Stimulated activated CD8-positive, alpha-beta memory T cell treated with anti-CD3 and anti-CD28 coated beads, Interleukin-4, amount 100 ng/mL, for 1 hour (primary cell): ENCODE measurements around the gene CLTB.

Experiments
- DNase-seq, 2 donors: peaks; one replicate each; pipeline ENCODE4 v3.0.0-alpha.2; 2020; ENCODE audit warnings: low read depth in 2 of 2, low spot score in 1 of 2

CLTB gene

DNA sequence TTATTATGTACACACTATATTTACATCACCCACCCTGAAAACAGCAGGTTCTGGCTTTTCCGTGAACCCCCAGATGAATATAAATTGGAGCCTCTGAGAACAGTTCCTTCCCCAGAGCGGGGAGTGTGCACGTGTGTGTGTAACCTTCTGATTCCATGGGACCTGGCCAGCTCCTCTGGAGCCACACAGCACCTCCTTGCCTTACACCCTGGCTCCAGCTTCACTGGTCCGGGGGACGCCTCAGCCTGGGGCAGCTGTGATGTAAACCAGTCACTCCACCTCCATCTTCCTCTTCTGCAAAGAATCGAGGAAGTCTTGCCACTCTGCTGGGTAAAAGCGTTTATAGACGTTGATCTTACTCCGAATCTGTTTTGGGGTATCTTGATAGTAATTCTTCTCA lies 32.4 kb downstream of the CLTB start:
- no peak for DNase-seq

GRCh38 chr5:176383248-176383905 lies 33.0 kb downstream of the CLTB start:
- no peak for DNase-seq

- DNase-seq, result no peak
Observed at GRCh38 chr5:176382721-176383120, 33.6 kb downstream of the CLTB start.

DNA sequence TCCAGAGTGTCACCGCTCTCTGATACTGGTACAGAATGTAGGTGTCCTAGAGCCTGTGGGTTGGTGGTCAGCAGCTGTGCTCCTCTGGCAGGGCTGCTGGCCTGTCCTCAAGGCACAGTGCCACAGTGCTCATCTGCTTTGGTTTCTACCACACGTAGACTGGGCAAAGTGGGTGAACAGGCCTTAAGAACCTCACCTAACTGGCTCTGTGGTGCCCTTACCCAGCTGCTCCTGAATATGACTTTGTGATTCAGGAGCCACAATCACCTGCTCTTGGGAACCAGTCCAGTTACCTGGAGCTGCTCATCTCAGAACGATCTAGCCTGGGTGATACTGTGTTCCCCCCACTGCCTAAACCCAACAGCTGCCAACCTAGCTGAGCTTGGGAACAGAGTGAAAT lies 34.4 kb downstream of the CLTB start:
- no peak for DNase-seq

DNA sequence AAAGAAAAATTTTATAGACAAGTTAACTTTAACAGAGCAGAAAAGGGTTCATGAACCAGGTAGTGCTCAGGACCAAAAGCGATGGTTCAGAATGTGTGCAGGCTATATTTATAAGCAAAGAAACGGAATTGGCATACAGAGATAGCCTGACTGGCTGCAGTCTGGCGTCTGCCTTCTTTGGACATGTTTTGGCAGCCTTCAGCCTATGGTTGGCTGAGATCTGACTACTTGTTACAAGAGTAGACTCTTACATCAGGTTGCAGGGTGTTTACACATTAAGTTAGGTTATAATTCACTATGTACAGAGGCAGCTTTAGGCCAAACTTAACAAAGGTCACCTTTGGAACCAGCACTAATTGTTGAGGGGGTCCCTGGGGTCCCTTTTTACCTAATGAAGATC lies 34.9 kb downstream of the CLTB start:
- DNase-seq, result no peak

- DNase-seq, result no peak
Observed at GRCh38 chr5:176379881-176380280, 36.5 kb downstream of the CLTB start.

DNA sequence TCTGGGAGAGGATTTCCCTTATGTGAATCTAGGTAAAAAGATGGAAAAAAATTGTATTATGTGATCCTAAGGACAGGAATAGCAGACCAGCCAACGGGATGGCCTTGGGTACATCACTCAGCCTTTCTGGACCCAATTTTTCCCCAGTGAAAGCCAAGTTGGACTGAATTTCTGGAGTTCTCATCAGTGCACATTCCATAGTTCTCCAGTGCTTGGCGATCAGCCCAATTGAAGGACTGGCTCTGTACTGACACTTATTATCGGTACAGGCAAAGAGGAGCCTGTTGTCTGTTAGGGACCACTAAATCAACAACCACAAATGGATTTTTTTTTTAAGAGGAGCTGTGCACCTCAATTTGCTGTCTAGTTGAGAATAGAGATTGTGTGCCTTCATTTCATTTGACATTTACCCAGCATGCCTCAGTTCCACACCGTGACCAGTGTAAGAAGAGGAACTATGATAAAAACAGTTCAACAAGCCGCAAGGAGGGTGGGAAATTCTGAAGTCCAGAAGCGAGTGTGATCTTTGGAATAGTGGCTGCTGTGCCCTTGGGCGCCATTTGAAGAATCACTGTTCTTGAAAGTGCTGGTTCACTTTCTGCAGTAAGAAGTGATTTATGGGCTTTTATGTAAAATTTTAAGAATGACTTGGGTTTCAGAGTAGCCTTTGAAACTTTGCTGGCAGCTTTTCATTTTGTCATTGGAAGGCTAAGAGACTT lies 43.1 kb downstream of the CLTB start:
- DNase-seq, result no peak

GRCh38 chr5:176371621-176372539 lies 44.5 kb downstream of the CLTB start:
- no peak for DNase-seq

- DNase-seq, result no peak
Observed at GRCh38 chr5:176369934-176370711, 46.2 kb downstream of the CLTB start.

- DNase-seq, result no peak
Observed at GRCh38 chr5:176368726-176369125, 47.6 kb downstream of the CLTB start.

DNA sequence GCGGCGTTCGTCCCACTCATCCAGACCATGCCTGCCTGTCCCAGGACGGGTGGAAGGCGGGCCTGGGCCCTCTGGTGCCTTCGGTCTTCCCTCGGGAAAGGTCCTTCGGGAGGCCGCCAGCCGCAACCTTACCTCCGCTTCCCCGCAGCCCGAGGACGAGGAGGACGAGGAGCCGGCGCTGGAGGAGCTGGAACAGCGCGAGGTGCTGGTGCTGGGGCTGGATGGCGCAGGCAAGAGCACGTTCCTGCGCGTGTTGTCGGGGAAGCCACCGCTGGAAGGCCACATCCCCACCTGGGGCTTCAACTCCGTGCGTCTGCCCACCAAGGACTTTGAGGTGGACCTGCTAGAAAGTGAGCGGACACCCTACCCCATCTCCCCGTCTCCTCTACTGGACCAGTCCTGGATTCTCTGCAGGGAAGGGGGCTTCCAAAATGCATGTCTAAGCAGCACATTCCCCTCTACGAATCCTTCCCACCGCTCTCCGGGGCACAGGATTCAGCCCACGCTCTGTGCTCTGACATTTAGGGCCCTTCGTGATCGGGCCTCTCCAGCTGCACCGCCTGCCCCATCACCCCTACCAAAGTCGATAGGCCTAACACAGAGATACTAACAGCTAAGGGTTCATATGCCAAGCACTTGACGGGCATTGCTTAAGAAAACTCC lies 50.0 kb downstream of the CLTB start:
- DNase-seq, result no peak

DNA sequence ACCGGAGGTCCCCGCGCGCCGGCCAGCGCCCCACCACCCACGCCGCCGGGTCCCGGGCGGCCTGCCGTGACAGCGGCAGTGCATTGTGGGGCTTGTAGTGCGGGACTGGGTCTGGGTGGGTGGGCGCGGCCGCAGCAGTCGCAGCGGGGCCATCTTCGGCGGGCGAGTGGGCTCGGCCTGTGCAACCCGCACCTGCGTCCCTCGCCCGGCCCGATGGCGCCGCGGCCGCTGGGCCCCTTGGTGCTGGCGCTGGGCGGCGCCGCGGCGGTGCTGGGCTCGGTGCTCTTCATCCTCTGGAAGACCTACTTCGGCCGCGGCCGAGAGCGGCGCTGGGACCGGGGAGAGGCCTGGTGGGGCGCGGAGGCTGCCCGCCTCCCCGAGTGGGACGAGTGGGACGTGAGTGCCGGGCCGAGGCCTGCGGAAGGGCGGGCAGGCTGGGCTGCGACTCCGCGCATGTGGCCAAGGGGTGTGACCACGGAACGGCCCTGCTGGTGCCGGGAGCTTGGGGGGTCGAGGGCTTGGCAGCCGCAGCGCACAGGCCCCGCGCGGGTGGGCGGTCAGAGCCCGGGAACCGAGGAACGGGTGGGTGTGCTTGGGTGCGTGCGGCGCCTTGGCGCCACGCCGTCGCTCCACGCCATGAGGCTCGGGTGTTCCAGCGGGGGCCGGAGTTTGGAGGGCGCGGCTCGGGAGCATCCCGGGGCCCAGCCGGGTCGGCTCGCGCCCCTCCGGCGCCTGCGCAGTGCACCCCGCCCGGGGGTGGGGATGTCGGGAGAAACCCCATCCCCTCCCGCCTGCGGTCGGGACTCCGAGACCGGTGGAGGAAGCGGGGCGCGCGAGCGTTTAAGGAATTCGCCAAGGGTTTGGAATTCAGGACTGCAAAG lies 50.7 kb downstream of the CLTB start, which contains the start of gene ARL10:
Gene ARL10, plus strand, starts transcription at position 137 of the 881 bp plus-strand sequence. Its CDS starts 77 bp downstream, at position 214.
- DNase-seq, result no peak

DNA sequence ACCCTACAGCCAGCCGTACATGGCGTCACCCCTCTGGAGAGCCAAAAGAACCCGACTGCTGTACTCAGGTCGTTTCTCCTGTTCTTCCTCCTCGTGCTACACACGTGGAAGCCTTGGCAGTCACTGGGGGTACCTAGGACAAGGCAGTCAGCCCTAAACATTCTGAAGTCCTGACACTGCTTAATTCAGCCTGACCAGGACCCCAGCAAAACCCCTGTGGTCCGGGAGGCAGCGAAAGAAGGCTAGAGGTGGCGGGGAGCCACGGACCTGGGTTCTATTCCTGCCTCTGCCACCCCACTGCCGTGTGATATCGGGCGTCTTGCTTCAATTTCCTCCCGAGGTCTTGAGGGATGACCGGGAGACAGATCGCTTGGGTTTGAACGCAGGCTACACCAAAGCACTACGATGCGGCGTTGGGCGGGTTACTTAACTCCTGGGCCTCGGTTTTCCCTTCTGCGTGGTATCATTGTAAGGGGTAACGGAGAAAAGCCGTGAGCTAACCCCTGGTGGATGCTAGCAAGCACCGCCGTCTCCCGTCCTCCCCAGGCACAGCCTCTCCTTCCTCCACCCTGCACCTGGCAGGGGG lies 51.5 kb downstream of the CLTB start:
- no peak for DNase-seq

GRCh38 chr5:176362233-176362490 lies 54.2 kb downstream of the CLTB start:
- no peak for DNase-seq

DNA sequence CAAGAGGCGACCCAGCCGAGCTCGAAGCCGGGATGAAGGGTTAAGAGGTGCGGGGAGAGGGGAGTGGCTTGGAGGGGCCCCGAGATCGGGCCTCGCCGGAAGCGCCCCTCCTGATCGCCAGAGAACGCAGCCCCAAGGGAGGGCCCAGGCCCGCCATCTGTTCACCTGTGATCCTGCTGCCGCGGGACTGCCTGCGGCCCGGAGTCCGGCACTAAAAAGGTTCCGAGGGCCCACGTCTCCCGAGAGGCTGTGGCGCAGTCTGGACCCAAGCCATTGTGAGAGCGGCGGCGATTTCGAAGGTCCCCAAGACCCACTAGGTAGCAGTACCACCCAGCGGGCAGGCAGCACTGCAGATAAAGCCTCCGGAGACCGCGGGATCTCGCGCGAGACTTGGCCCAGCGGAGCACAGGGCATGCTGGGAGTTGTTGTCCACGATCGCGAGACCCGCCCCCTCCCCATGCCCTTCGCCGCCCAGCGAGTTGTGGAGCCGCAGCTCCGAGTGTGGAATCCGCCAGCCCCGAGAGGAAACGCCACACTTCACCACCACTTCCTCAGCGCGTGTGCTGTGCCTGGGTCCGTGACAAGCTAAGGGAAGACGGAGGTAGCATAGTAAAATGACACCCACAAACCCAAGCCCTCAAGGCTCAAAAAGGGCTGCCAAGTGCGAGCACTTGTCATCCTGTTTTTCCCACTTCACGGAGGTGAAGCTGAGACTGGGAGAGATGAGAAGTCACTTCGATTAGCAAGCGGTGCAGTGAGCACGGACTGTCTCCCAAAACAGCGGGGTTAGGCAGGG lies 54.7 kb downstream of the CLTB start, which contains the start of gene KIAA1191:
Gene KIAA1191, minus strand, starts transcription at position 328 of the 796 bp plus-strand sequence. CDS start 2,256 bp downstream, outside the sequence.
- DNase-seq, result peak; percentile 88

DNA sequence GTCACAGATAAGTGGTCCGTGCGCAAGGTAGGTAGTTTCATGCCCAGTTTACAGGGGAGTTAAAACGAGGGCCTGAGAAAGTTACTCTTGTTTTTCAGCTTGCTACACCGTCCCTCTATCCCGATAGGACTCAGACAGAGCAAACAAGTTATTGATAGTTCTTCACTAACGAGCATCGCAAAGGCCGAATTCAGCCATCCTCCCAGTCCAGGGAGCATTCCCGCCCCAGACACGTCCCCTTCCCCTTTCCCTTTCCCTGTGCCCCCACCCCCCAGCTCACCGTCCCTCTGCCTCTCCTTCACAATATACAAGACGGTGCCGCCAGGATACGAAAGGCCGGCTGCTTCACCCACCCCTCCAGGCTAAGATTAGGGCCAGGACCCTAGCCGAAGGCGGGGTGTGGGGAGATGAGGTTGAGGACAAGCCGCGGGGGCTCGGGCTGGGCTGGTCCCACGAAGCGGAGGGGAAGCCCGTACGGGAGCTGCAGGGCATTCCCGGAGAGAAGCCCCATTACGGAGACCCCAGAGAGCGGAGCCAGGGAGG lies 55.4 kb downstream of the CLTB start:
- no peak for DNase-seq

DNA sequence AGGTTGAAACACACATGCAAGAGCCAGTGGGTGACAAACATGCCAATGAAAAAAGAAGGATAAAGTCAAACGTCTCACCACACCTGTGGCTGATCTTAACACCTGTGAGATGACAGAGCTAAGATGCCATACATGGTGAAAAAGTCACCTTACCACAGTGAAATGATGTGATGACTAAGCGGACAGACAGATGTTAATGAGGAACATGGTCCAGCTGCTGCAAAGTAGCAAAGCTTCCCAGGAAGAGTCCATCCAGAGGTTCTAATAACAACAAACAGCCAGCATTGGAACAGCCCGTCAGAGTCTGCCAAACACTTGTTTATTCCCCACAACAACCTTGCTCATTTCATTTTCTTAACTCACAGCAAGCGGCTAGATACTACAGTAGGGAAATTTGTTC lies 56.7 kb downstream of the CLTB start:
- no peak for DNase-seq

GRCh38 chr5:176356179-176356566 lies 60.2 kb downstream of the CLTB start:
- no peak for DNase-seq
